PFSK-1 (cell line): ENCODE results near the gene YAE1.

Experiments
- POLR2AphosphoS5 ChIP-seq: IDR thresholded peaks from 2 replicates; pipeline ENCODE4 v1.6.1; 2012; ENCODE audit warnings: low read depth, mild to moderate bottlenecking, control low read depth, low read length, moderate library complexity
- REST ChIP-seq, 2 experiments: IDR thresholded peaks; 2 replicates each; pipeline versions ENCODE4 v1.6.1 to v1.8.0; 2011 to 2012; ENCODE audit warnings: low read depth in 2 of 2, low read length in 2 of 2, control low read depth in 1 of 2, inconsistent platforms in 1 of 2, mild to moderate bottlenecking in 1 of 2, moderate library complexity in 1 of 2; ENCODE audit not compliant: insufficient read depth in 1 of 2
- SIN3A ChIP-seq: IDR thresholded peaks from 2 replicates; pipeline ENCODE4 v1.6.1; 2012; ENCODE audit warnings: mild to moderate bottlenecking, low read length, moderate library complexity, borderline replicate concordance; ENCODE audit not compliant: insufficient read depth

- no peak for TF ChIP-seq POLR2AphosphoS5
- no peak for TF ChIP-seq REST (IDR thresholded peaks at IDR 0.05; ENCODE audit: insufficient read depth in 1 of 2, low read depth in 2 of 2, low read length in 2 of 2)
- no peak for TF ChIP-seq SIN3A
These were observed 5.2 kb upstream of the YAE1 start for GRCh38 chr7:39560997-39561396.
